Midbrain (tissue), 1 donor: ENCODE measurements around the gene VGLL4.
A peak's percentile ranks its signal among the peaks of the same experiment; 100 is the strongest.

Experiments
- DNase-seq: peaks from one replicate; lab custom pipeline; 2025; lab: John Stamatoyannopoulos, UW

The VGLL4 gene

GRCh38 chr3:11653298-11654055 lies 9.8 kb upstream of the VGLL4 start:
- DNase-seq, result no peak

DNA sequence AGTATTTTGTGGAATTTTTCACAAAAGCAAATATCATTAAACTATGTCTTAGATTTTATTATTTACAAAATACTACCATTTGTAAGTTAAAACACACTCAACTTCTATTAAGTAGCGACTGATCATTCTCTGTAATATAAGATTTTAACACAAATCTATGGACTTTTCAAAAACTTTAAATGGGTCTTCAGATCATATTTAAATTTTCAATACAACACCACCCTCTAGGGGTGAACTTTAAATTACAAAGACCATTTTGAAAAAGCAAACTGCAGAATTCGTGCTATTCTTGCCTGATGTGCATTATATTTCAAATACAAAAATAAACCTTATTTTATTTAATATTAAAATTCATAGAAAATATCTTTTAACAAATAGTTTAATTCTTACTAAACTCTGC lies 8.2 kb upstream of the VGLL4 start:
- peak; percentile 55 for DNase-seq

DNA sequence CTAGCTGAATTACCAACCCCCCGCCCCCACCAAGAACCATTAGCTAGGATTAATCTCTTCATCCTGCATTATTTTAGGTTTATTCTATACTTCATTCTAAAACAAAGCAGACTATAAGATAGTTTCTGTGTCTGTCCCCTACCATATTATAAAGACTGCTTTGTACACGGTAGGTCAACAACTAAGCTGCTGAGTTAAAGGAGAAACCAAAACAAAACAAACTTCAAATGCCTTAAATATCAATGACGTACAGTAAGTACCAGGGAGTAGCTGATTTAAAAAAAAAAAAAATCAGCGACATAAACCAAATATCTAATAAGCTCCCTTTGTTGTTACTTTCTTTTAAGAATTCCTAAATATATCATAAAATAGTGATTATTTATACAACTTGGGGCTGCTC lies 7.8 kb upstream of the VGLL4 start:
- DNase-seq, result no peak

- DNase-seq, result no peak
These were observed 6.7 kb upstream of the VGLL4 start for GRCh38 chr3:11650391-11650790.

DNA sequence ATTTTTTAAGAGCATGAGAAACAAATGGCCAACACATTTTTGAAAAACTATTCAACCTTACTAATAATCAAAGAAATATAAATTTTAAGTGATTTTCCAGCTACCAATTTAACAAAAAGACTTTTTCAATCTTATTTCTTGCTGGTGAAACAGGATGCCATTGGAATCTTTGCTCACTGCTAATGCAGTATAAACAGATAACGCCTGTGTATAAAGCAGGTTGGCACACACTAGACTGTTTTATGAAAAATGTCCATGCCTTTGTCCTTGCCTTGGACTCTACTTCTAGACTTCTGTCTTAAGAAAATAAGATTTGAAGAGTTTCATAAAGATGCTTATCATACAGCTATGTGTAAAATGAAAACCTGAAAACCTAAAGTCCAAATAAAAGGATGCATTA lies 5.0 kb upstream of the VGLL4 start:
- DNase-seq, result no peak

DNA sequence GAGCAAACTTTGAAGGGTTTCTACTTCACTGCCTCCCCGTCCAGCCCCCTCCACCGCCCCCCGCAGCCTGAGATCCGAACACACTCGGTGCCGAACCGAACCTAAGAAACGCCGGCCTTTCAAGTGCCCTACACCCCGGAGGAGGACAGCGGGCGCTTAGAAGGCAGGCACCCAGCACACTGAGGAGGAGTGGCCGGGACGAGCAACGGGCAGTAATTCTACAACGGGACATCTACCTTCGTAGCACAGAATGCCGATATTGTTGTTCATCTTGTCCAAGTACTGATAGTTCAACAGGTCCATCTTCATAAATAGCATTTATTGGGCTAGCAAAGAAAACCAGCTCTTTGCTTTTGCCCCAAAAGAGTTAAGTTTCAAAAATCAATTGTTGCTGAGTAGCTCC lies 513 bp downstream of the VGLL4 start:
- peak; percentile 65 for DNase-seq

DNA sequence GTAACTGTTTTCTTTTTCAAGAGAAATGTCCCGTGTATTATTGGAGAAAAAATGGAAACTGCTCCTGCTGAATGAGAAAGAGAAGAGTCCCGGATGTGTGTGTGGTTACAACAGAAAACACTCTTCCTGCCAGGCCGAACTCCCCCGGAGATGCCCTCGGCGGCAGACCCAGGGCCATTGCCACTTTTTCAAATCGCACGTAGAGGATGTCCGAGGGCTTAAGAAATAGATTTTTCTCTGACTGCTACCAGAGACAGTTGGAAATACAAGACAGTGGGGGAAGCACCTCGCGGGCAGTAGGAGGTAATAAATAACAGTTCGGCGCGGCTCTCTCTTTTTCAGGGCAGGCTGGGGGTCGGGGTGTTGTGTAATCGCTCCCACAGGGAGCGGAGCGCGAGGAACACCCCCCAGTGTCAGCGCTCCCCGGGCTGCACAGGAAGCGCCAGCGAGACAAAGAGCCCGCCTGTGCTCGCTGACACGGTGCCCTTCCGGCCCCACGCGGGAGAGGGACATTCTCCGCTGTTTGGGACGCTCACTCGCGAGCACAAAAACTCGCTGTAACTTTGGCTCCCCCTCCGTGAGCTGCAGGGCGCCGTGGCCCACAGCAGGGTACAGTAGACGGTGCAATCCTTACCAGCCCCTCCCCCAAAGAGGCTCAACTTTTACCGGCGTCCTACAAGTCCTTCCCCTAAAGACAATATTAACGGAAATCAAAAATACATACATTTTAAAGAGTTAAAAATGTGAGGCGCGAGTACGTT lies 1.1 kb downstream of the VGLL4 start:
- peak; percentile 87 for DNase-seq

DNA sequence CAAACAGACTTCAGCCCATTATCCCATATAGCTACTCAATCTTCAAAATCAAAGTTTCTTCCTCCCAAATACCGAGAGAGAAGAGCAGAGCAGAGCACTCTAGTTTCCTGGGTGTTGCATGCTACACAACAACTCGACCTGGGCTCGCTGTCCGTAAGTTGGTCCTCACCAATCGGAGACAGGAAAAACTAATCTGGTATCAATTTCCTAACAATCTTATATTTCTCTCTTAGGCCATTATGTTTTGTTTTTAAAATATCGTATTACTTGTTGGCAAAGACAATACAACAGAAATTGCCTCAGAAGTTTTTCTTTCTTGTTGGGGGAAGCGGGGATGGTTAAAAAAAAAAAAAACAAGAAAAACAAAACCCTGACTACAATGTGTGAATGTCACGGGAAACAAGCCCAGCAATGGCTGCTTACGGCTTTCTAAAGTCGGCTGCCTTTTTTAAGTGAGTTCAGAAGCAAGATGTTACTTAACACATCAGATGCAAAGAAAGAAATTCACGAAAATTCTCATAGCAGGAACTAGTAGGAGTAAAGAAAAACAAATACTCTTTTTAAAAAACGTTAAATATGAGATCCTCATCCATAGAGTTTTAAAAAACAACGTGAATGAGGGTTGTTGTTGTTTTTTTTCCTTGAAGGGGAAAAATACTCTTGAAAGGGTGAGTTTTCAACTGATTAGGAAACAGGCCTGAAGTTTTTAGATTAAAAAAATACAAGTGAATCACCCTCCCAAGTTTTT lies 1.9 kb downstream of the VGLL4 start:
- DNase-seq, result peak; percentile 62

- DNase-seq, result peak; percentile 62
These were observed 2.4 kb downstream of the VGLL4 start for GRCh38 chr3:11641316-11641682.

DNA sequence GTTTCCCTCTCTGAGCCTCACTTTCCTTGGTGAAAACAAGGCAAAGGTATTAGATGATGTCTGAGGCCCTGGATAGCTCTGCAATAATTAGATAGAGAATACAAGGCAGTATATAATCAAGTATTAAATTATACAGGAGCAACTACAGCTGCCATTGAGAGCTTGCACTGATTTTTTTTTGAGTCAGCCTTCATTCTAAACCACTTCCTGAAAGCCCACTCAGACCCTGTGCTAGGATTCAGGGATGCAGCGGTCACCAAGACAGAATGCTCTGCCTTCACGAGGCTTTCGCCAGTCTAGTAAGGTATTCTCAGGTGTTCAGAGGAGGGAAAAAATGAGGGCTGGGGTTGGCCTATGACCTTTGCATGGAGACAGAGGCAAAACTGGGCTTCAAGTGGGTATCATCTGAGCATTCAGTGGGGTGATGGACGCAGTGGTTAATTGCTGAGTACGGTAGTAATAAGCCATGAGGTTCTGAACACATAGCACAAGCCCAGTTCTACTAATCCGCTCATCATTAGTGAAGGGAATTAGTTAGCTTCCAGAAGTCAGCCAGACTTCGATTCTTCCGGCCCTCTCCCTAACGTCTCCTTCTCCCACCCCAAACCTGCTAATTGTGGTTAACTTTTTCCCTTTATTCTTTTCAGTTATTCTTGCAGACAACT lies 3.6 kb downstream of the VGLL4 start:
- no peak for DNase-seq

GRCh38 chr3:11638495-11639358 lies 5.0 kb downstream of the VGLL4 start:
- DNase-seq, result peak; percentile 32

DNA sequence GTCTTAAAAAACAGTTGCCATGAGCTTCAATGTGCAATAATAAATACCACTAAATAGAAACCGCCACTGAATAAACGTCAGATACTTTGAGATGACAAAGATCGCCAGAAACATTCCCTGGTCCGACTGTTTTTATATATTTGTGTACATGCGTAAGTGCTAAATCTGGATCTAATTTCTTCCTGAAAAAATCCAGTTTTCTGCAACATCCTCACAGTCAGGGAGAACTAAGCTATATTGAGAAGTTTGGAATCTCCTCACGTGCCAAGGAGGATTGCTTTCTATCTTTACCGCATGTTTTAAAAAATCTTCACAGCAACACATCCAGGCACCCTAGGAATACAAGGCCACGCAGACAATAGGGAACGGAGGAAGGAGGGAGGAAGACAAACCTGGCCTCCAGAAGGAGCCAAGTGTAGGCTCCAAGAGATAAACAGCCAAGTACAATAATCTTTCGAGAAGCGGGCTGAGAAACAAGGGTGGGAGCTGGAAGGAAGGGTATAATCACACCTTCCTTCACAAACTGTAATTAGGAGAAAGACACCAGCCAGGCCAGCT lies 5.7 kb downstream of the VGLL4 start:
- DNase-seq, result no peak

DNA sequence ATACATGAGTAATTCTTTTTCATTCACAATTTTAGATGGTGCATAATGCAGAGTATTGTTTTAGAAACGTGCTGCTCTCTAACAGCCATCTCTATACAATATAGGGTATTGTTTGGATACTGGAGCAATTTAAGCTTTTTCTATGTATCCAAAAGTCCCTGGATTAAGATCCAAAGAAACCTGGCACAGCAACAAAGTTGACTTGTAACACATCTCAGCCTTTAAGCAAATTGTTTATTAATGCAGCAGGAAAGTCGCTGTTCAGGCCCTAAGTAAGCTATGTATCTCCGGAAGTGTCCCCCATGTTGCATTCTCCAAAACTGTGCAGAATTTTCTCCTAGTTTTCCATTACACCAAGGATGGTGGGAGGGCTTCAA lies 7.3 kb downstream of the VGLL4 start:
- DNase-seq, result peak; percentile 17

DNA sequence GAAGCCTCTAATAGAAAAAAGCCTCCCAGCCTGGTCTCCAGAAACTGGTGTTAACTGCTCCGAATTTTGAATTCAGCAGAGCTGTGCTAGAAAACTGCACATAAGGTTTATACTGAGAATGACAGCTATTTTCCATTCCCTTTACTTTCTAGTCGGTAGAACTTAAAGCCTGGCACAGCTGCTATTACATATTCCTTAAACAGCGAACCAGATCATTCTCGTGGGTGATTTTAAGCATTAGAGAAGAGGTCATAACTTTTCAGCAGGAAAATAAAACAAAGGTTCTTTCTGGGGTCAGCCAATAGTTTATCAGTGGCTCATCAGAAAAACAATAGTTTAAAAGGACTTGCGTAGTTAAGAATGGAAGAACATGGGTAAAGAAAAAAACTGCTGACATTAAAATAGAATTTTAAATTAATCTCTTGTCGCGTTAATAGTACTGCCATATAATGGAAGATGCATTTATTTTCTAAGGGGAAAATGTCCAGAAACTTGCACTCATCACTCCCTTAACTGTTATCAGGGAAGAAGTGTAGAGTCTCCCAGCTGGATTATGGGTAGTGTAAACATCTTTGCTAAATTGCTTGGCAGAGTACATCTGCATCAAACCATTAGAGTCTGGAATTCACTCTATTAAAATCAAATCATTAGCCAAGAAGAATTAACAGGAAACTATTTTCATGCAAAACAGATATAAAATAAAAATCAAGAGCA lies 7.9 kb downstream of the VGLL4 start:
- no peak for DNase-seq

GRCh38 chr3:11634974-11635612 lies 8.6 kb downstream of the VGLL4 start:
- peak; percentile 12 for DNase-seq

DNA sequence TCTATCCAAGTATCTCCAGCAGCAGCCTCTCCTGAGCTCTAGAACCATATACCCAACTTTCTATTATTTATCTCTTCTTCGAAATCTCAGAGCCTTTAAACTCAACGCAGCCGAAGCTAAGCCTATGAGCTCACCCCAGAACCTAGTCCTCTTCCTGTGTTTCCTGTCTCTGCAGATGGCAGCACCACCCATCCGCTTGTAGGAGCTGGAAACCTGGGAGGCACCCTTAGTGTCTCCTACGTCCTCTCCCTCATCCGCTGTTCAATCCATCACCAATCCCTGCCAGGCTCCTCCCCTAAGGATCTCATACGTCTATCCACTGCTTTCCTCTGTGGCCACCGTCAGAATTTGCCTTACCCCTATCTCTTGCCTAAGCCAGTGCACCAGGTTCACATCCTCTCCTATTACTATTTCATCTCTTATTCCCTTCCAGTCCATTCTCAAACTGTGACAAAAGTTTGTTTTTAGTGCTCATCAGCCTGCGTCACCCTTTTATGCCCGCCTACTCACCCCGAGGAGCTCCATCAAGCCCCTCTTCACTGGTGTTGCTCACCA lies 9.6 kb downstream of the VGLL4 start:
- no peak for DNase-seq

- no peak for DNase-seq
These were observed 10.7 kb downstream of the VGLL4 start for GRCh38 chr3:11632966-11633365.

DNA sequence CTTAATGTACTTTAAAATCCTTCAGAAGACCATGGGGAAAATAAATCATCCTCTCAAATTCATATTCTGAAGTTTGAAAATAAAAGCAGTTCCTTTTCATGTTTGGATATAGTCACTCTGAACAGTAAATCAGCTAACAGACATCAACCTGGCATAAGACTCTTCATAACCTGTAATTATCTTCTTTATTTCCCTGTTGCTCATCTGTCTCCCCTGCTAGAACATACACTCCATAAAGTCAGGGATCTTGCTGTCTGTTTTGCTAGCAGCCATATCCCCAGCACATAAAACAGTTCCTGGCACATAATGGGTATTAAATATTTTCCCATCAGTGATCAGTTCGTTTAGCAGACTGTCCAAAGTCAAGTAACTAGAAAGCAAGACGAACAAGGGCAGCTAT lies 11.2 kb downstream of the VGLL4 start:
- DNase-seq, result no peak

- DNase-seq, result no peak
These were observed 11.9 kb downstream of the VGLL4 start for GRCh38 chr3:11631820-11632219.

- DNase-seq, result no peak
These were observed 14.0 kb downstream of the VGLL4 start for GRCh38 chr3:11629716-11630115.
